ENCODE data around the gene TAX1BP3. TPM values are rescaled to one million over a fixed set of nuclear protein-coding genes. Genes with fewer than 3 reads are reported as not detected.

The TAX1BP3 gene
- total RNA-seq, 1 donor from 2014 or later: 398 TPM

DNA sequence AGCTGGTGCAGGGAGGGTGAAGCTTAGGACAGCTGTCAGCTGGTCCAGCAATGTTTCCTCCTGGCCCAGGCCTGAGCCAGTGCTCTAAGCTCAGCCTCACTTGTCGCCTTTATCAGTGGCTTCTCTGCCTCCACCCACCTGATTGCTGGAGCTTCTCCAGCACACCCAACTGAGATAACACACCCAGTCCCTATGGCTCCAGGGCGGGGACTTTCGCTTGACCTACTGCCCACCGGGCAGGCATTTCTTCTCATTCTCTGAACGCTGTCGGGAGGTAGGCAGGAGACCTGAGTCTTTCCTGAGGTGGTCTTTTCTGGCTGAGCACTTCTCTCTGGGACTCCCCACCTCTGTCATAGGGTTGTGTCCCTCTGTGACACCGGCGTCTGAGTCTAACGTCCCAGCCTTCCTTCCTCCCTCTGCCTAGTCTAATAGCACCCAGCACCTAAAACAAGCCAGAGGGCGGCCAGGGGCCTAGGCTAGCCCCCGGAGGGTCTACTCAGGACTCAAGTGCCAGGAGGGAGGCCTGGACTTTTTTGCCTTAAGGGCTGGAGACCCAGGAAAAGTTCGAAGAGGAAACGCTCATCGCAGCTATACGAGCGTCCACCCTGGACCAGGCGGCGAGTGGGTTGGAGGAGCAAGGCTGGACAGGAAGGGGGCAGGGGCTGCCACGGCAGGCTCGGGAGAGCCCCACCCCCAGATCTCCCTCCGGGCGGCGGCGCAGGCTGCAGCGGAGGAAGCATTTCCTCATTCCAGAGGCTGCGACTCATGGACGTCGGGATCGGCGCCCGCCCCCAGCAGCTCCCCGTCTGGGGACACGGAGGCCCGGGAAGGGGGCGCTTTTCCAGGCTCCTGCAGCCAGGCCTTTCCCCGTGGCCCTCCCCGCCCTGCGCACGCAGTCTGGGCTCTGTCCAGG, 756 bp downstream of the TAX1BP3 start:
- H3K27me3 ChIP-seq (ENCODE audit: control insufficient read depth, insufficient read depth, low read length): no peaks in the 10 kb centered on the region
- H3K36me3 ChIP-seq (ENCODE audit: control insufficient read depth, insufficient read depth, low read length): peaks cover 2% of the 10 kb centered on the region
- DNase-seq (ENCODE audit: low read depth): peak; percentile 54
- peak overlapping the region; percentile 98 for H3K4me3 ChIP-seq (ENCODE audit: low read depth, low read length)
- TF ChIP-seq CTCF (IDR thresholded peaks at IDR 0.05; ENCODE audit: insufficient read depth, low read length, poor library complexity, severe bottlenecking): peak; percentile 13

GRCh38 chr17:3666516-3666915, 1.9 kb downstream of the TAX1BP3 start:
- Histone ChIP-seq H3K4me3 (ENCODE audit: low read depth, low read length) (no peak overlapping the region), H3K36me3 (ENCODE audit: control insufficient read depth, insufficient read depth, low read length) (peaks cover 3% of the 10 kb centered on the region), H3K27me3 (ENCODE audit: control insufficient read depth, insufficient read depth, low read length) (no peaks in the 10 kb centered on the region)
- no peak for DNase-seq (ENCODE audit: low read depth)
- TF ChIP-seq CTCF (IDR thresholded peaks at IDR 0.05; ENCODE audit: insufficient read depth, low read length, poor library complexity, severe bottlenecking): no peak

- no peak for DNase-seq (ENCODE audit: low read depth)
- Histone ChIP-seq H3K36me3 (ENCODE audit: control insufficient read depth, insufficient read depth, low read length) (peaks cover 3% of the 10 kb centered on the region), H3K27me3 (ENCODE audit: control insufficient read depth, insufficient read depth, low read length) (no peaks in the 10 kb centered on the region), H3K4me3 (ENCODE audit: low read depth, low read length) (no peak overlapping the region)
- TF ChIP-seq CTCF (IDR thresholded peaks at IDR 0.05; ENCODE audit: insufficient read depth, low read length, poor library complexity, severe bottlenecking): no peak
These were observed 2.5 kb downstream of the TAX1BP3 start for GRCh38 chr17:3665834-3666233.

- no peaks in the 10 kb centered on the region for H3K27me3 ChIP-seq (ENCODE audit: control insufficient read depth, insufficient read depth, low read length)
- no peak for DNase-seq (ENCODE audit: low read depth)
- H3K4me3 ChIP-seq (ENCODE audit: low read depth, low read length): no peak overlapping the region
- TF ChIP-seq CTCF (IDR thresholded peaks at IDR 0.05; ENCODE audit: insufficient read depth, low read length, poor library complexity, severe bottlenecking): no peak
- peaks cover 3% of the 10 kb centered on the region for H3K36me3 ChIP-seq (ENCODE audit: control insufficient read depth, insufficient read depth, low read length)
These were observed 5.0 kb downstream of the TAX1BP3 start for GRCh38 chr17:3663102-3664011.

DNA sequence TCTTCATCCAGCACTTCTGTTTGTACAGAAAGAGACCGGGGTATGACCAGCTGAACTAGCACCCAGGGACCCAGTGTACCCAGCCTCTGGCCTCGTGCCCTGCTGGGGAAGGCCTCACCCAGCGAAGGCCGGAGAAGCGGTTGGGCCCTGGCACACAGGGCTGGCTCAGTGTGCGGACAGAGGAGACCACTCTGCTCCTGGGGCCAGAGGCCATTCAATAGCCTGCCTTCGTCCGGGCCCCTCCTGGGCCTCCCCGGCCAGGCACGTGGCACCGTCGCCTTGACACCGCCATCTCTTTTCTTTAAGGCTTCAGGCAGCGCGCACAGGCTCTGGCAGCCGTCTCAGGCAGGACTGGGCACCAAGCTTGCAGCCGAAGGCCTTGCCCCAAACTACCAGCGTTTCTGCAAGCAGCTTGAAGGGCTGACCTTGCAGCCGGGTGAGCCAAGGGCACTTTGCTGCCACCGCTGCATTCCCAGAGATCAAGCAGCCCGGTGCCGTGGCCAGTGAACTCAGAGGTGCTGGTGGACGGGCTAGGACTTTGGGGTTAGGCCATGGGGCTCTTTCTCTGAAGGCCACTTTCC, 8.0 kb downstream of the TAX1BP3 start:
- H3K36me3 ChIP-seq (ENCODE audit: control insufficient read depth, insufficient read depth, low read length): peaks cover 3% of the 10 kb centered on the region
- no peaks in the 10 kb centered on the region for H3K27me3 ChIP-seq (ENCODE audit: control insufficient read depth, insufficient read depth, low read length)
- H3K4me3 ChIP-seq (ENCODE audit: low read depth, low read length): no peak overlapping the region
- TF ChIP-seq CTCF (IDR thresholded peaks at IDR 0.05; ENCODE audit: insufficient read depth, low read length, poor library complexity, severe bottlenecking): no peak
- DNase-seq (ENCODE audit: low read depth): no peak

Measured in kidney epithelial cell (primary cell).